Subcutaneous adipose tissue (tissue), 4 donors: ENCODE results near the gene CDK15. TPM values are rescaled to one million over a fixed set of nuclear protein-coding genes. Genes with fewer than 3 reads are reported as not detected.

Experiments
- CTCF ChIP-seq: fragments of 450-650 bp; IDR thresholded peaks from one replicate; pipeline ENCODE4 v1.5.1; 2016; ENCODE audit warnings: low read depth, mild to moderate bottlenecking, control low read depth, antibody characterized with exemption, moderate library complexity
- total RNA-seq, 4 donors: library from RNA; depleted of rRNA; stranded (reverse); fragments of >200 nt; gene quantifications; one replicate each; pipeline ENCODE4 v1.1.0, GENCODE V29; 2016

CDK15 gene
- total RNA-seq, 4 donors from 2014 or later = 0.57 to 6.5 (median 3.8) TPM

- TF ChIP-seq CTCF = no peak
Observed at GRCh38 chr2:201858281-201859184, 52.2 kb downstream of the CDK15 start.

GRCh38 chr2:201859949-201860348 lies 53.6 kb downstream of the CDK15 start:
- no peak for TF ChIP-seq CTCF

GRCh38 chr2:201860636-201861066 lies 54.3 kb downstream of the CDK15 start:
- TF ChIP-seq CTCF = no peak

GRCh38 chr2:201862843-201863242 lies 56.5 kb downstream of the CDK15 start:
- no peak for TF ChIP-seq CTCF

- TF ChIP-seq CTCF = no peak
Observed at GRCh38 chr2:201866643-201867473, 60.5 kb downstream of the CDK15 start.

- no peak for TF ChIP-seq CTCF
Observed at GRCh38 chr2:201871471-201871870, 65.1 kb downstream of the CDK15 start.

GRCh38 chr2:201872591-201872990 lies 66.3 kb downstream of the CDK15 start:
- TF ChIP-seq CTCF = no peak
